ENCODE data around the gene SLC27A2.

SLC27A2 gene

GRCh38 chr15:50190166-50190570, 8.2 kb downstream of the SLC27A2 start:
- peaks cover 34% of the 10 kb centered on the region for H3K4me1 Mint-ChIP-seq (ENCODE audit: low read depth)
- no peak overlapping the region for H3K4me3 Mint-ChIP-seq
- no peaks in the 10 kb centered on the region for H3K9me3 Mint-ChIP-seq
- no peak for DNase-seq (ENCODE audit: low spot score)
- no peaks in the 10 kb centered on the region for H3K27me3 Mint-ChIP-seq (ENCODE audit: low read depth)
- no peak overlapping the region for H3K27ac Mint-ChIP-seq
- H3K36me3 Mint-ChIP-seq (ENCODE audit: low read depth): peaks cover 44% of the 10 kb centered on the region

GRCh38 chr15:50190723-50191122, 8.7 kb downstream of the SLC27A2 start:
- H3K27ac Mint-ChIP-seq: no peak overlapping the region
- H3K4me3 Mint-ChIP-seq: no peak overlapping the region
- H3K36me3 Mint-ChIP-seq (ENCODE audit: low read depth): peaks cover 44% of the 10 kb centered on the region
- H3K9me3 Mint-ChIP-seq: no peaks in the 10 kb centered on the region
- no peaks in the 10 kb centered on the region for H3K27me3 Mint-ChIP-seq (ENCODE audit: low read depth)
- DNase-seq (ENCODE audit: low spot score): peak; percentile 24
- peaks cover 34% of the 10 kb centered on the region for H3K4me1 Mint-ChIP-seq (ENCODE audit: low read depth)

- Mint-ChIP-seq H3K4me3 (no peak overlapping the region), H3K36me3 (ENCODE audit: low read depth) (peaks cover 35% of the 10 kb centered on the region), H3K9me3 (no peaks in the 10 kb centered on the region), H3K4me1 (ENCODE audit: low read depth) (peaks cover 27% of the 10 kb centered on the region), H3K27me3 (ENCODE audit: low read depth) (no peaks in the 10 kb centered on the region), H3K27ac (no peak overlapping the region)
- DNase-seq (ENCODE audit: low spot score): no peak
Measured at GRCh38 chr15:50192164-50192563, 10.2 kb downstream of the SLC27A2 start.

DNA sequence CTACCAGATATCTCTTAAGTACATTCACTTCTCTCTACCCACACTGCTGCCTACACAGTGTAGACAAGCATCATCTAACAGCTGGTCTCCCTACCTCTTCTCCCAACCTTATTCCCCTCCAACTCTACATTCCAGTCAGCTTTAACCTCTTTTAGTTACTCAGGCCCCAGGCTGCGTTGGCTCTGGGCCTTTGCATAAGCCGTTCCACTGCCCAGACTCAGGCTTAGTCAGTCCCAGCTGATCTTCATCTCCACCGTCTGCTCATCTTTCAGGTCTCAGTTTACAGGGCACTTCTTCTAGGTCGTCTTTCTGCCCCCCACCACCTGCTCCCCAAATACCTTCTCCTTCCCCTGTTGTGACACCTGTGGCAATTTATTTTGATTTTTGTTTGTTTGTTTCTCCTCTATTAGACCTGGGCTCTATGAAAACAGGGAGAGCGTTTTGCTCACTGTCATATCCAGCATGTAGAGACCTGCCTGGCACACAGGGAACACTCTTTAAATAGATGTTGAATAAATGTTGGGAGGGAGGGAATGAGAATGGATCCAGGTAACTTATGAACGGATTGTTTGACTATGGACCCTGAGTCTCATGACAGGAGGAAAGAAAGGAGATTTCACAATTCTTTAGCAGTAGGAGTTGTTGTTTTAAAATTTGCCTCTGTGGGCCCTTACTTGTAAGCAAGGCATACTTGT, 11.1 kb downstream of the SLC27A2 start:
- Mint-ChIP-seq H3K4me1 (ENCODE audit: low read depth) (peaks cover 22% of the 10 kb centered on the region), H3K27ac (no peak overlapping the region), H3K9me3 (no peaks in the 10 kb centered on the region), H3K36me3 (ENCODE audit: low read depth) (peaks cover 30% of the 10 kb centered on the region), H3K4me3 (no peak overlapping the region), H3K27me3 (ENCODE audit: low read depth) (no peaks in the 10 kb centered on the region)
- DNase-seq (ENCODE audit: low spot score): no peak

DNA sequence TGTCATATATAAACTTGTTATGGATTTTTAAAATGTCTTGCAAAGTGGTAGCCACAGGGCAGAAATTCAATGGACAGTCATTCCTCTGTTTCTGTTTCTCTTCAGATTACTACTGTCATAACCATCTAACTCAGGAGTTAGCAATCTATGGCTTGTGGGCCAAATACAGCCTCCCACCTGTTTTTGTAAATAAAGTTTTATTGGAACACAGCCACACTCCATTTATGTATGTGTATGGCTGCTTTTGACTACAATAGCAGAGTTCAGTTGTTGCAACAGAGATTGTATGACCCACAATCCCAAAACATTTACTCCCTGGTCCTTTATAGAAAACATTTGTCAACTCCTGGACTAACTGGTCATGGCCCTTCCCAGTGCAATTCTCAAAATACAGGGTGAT, 20.0 kb downstream of the SLC27A2 start:
- no peak overlapping the region for H3K4me3 Mint-ChIP-seq
- no peaks in the 10 kb centered on the region for H3K9me3 Mint-ChIP-seq
- no peaks in the 10 kb centered on the region for H3K27me3 Mint-ChIP-seq (ENCODE audit: low read depth)
- no peaks in the 10 kb centered on the region for H3K4me1 Mint-ChIP-seq (ENCODE audit: low read depth)
- no peak overlapping the region for H3K27ac Mint-ChIP-seq
- H3K36me3 Mint-ChIP-seq (ENCODE audit: low read depth): peaks cover 39% of the 10 kb centered on the region
- DNase-seq (ENCODE audit: low spot score): no peak

GRCh38 chr15:50206020-50206419, 24.0 kb downstream of the SLC27A2 start:
- peaks cover 6% of the 10 kb centered on the region for H3K9me3 Mint-ChIP-seq
- no peak overlapping the region for H3K27ac Mint-ChIP-seq
- H3K36me3 Mint-ChIP-seq (ENCODE audit: low read depth): peaks cover 62% of the 10 kb centered on the region

DNA sequence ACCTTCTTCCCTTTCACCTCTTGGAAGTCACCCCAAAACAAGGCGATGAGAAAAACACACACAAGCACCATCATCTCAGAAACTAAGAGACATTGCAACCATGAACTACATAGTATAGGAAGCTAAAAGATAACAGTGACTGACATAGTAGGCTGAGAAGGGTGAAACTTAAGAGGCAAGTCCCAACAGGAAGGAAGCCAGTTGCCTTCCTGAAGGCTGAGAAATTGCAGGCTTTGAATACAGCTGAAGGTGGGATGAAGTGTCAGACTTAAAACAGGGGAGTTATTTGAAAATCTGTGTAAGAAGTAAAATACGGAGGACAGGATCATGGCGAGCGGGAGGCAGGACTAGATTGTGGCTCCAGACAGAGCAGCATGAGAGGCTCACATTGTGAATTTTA, 27.8 kb downstream of the SLC27A2 start:
- no peaks in the 10 kb centered on the region for H3K27me3 Mint-ChIP-seq (ENCODE audit: low read depth)
- H3K4me1 Mint-ChIP-seq (ENCODE audit: low read depth): peaks cover 4% of the 10 kb centered on the region
- no peak overlapping the region for H3K27ac Mint-ChIP-seq
- H3K9me3 Mint-ChIP-seq: peaks cover 23% of the 10 kb centered on the region
- H3K4me3 Mint-ChIP-seq: no peak overlapping the region
- no peak for DNase-seq (ENCODE audit: low spot score)
- peaks cover 77% of the 10 kb centered on the region for H3K36me3 Mint-ChIP-seq (ENCODE audit: low read depth)

More at GRCh38 chr15:50206020-50206419, 24.0 kb downstream of the SLC27A2 start:
- Mint-ChIP-seq H3K27me3 (ENCODE audit: low read depth) (no peaks in the 10 kb centered on the region), H3K4me1 (ENCODE audit: low read depth) (no peaks in the 10 kb centered on the region), H3K4me3 (no peak overlapping the region)
- DNase-seq (ENCODE audit: low spot score): no peak

- Mint-ChIP-seq H3K27ac (no peak overlapping the region), H3K4me1 (ENCODE audit: low read depth) (peaks cover 4% of the 10 kb centered on the region), H3K27me3 (ENCODE audit: low read depth) (no peaks in the 10 kb centered on the region), H3K9me3 (peaks cover 23% of the 10 kb centered on the region), H3K36me3 (ENCODE audit: low read depth) (peaks cover 78% of the 10 kb centered on the region), H3K4me3 (no peak overlapping the region)
- no peak for DNase-seq (ENCODE audit: low spot score)
Measured at GRCh38 chr15:50210462-50211157, 28.6 kb downstream of the SLC27A2 start.

DNA sequence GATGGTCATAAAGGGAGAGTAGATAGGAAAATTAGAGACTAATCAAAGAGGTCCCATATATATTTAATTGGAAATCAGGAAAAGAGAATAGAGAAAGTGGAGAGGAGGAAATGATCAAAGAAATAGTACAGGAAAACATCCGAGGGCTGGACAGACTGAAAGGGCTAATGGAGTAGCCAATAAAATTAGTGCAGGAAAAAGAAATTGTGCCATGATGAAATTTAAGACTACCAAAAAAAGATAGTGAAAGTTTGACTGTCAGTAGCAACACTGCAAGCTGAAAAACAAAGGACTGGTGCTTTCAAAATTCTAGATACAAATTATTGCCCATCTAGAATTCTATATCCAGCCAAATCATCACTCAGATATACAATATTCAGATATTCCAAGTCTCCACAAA, 36.3 kb downstream of the SLC27A2 start:
- H3K36me3 Mint-ChIP-seq (ENCODE audit: low read depth): peaks cover 30% of the 10 kb centered on the region
- no peak overlapping the region for H3K27ac Mint-ChIP-seq
- H3K4me1 Mint-ChIP-seq (ENCODE audit: low read depth): peaks cover 8% of the 10 kb centered on the region
- H3K4me3 Mint-ChIP-seq: no peak overlapping the region
- no peaks in the 10 kb centered on the region for H3K27me3 Mint-ChIP-seq (ENCODE audit: low read depth)
- DNase-seq (ENCODE audit: low spot score): no peak
- peaks cover 4% of the 10 kb centered on the region for H3K9me3 Mint-ChIP-seq

DNA sequence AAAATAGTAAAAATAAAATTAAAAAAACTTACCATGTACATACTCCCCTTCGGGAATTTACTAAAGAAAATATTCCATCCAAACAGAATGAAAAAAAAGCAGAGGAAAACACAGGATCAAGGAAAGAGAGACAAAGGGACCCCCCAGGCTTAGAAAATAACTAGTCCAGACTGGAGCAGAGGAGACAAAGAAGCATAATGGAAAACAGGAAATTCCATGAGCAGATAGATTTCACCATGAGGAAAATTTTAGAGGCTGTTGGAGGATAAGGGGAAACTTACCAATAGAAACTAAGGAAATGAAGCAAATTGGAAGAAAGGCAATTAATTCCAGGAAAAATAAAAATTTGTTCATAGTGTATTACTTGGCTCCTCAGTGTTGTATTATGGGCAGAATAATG, 36.7 kb downstream of the SLC27A2 start:
- Mint-ChIP-seq H3K4me3 (no peak overlapping the region), H3K27me3 (ENCODE audit: low read depth) (no peaks in the 10 kb centered on the region), H3K9me3 (peaks cover 3% of the 10 kb centered on the region), H3K36me3 (ENCODE audit: low read depth) (peaks cover 32% of the 10 kb centered on the region), H3K4me1 (ENCODE audit: low read depth) (peaks cover 7% of the 10 kb centered on the region), H3K27ac (no peak overlapping the region)
- no peak for DNase-seq (ENCODE audit: low spot score)

GRCh38 chr15:50219820-50220219, 37.8 kb downstream of the SLC27A2 start:
- Mint-ChIP-seq H3K36me3 (ENCODE audit: low read depth) (peaks cover 25% of the 10 kb centered on the region), H3K4me3 (no peak overlapping the region), H3K9me3 (no peaks in the 10 kb centered on the region), H3K27me3 (ENCODE audit: low read depth) (no peaks in the 10 kb centered on the region), H3K27ac (no peak overlapping the region), H3K4me1 (ENCODE audit: low read depth) (peaks cover 4% of the 10 kb centered on the region)
- DNase-seq (ENCODE audit: low spot score): no peak

- peak overlapping the region; percentile 11 for H3K27ac Mint-ChIP-seq
- no peak overlapping the region for H3K4me3 Mint-ChIP-seq
- H3K36me3 Mint-ChIP-seq (ENCODE audit: low read depth): peaks cover 29% of the 10 kb centered on the region
- no peaks in the 10 kb centered on the region for H3K9me3 Mint-ChIP-seq
- H3K27me3 Mint-ChIP-seq (ENCODE audit: low read depth): no peaks in the 10 kb centered on the region
- no peak for DNase-seq (ENCODE audit: low spot score)
- H3K4me1 Mint-ChIP-seq (ENCODE audit: low read depth): peaks cover 4% of the 10 kb centered on the region
Measured at GRCh38 chr15:50222181-50222580, 40.2 kb downstream of the SLC27A2 start.

- H3K27me3 Mint-ChIP-seq (ENCODE audit: low read depth): no peaks in the 10 kb centered on the region
- no peaks in the 10 kb centered on the region for H3K4me1 Mint-ChIP-seq (ENCODE audit: low read depth)
- no peak for DNase-seq (ENCODE audit: low spot score)
- H3K27ac Mint-ChIP-seq: no peak overlapping the region
- H3K9me3 Mint-ChIP-seq: no peaks in the 10 kb centered on the region
- H3K36me3 Mint-ChIP-seq (ENCODE audit: low read depth): peaks cover 43% of the 10 kb centered on the region
- no peak overlapping the region for H3K4me3 Mint-ChIP-seq
Measured at GRCh38 chr15:50224606-50225005, 42.6 kb downstream of the SLC27A2 start.

GRCh38 chr15:50225057-50225456, 43.1 kb downstream of the SLC27A2 start:
- H3K9me3 Mint-ChIP-seq: no peaks in the 10 kb centered on the region
- H3K4me1 Mint-ChIP-seq (ENCODE audit: low read depth): no peaks in the 10 kb centered on the region
- no peak overlapping the region for H3K4me3 Mint-ChIP-seq
- H3K27ac Mint-ChIP-seq: no peak overlapping the region
- DNase-seq (ENCODE audit: low spot score): no peak
- no peaks in the 10 kb centered on the region for H3K27me3 Mint-ChIP-seq (ENCODE audit: low read depth)
- peaks cover 43% of the 10 kb centered on the region for H3K36me3 Mint-ChIP-seq (ENCODE audit: low read depth)
